ENCODE measurements around the gene CPNE7. TPM values are rescaled to one million over a fixed set of nuclear protein-coding genes. Genes with fewer than 3 reads are reported as not detected.

Gene CPNE7
- 58.3 to 85.1 TPM (median 75.3 TPM) in 5 replicates for total RNA-seq (2022; extraction: Qiagen RNA extraction)

DNA sequence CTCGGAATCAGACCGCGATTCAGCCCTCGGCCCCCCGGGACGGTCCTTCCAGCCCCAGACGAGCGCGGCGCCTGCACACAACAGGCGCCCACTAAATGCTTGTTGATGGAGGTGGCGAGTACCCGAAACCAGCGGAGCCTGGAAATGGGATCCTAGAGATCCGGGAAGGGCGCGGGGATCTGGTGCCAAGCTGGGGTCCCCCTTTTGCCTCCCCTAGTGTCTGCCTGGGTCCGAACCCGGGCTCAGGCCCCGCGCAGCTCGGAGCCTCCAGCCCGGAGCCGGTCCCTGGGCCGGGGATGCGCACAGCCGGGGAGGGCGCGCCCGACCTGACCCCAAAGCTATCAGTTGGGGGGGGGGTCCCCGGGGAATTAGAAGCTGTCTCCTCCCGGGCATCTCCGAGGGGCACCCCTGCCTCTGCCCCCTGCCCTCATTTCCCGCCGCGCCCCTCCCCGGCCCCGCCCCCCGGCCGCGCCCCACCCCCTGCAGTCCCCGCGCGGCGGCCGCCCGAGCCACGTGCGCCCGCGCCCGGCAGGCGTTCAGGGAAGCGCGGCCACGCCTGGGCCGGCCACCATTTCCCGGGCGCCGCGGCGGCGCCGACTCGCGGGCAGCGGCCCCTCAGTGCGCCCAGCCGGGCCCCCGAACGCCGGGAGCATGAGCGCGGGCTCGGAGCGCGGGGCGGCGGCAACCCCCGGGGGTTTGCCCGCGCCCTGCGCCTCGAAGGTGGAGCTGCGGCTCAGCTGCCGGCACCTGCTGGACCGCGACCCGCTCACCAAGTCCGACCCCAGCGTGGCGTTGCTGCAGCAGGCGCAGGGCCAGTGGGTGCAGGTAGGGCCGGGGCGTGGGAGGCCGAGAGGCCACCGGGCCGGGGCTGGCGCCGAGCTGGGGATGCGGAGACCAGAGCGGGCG is at the start of gene CPNE7:
TSS of gene CPNE7 (plus strand) at position 512 of the 906 bp plus-strand sequence. CDS start at position 652, 140 bp downstream.

DNA sequence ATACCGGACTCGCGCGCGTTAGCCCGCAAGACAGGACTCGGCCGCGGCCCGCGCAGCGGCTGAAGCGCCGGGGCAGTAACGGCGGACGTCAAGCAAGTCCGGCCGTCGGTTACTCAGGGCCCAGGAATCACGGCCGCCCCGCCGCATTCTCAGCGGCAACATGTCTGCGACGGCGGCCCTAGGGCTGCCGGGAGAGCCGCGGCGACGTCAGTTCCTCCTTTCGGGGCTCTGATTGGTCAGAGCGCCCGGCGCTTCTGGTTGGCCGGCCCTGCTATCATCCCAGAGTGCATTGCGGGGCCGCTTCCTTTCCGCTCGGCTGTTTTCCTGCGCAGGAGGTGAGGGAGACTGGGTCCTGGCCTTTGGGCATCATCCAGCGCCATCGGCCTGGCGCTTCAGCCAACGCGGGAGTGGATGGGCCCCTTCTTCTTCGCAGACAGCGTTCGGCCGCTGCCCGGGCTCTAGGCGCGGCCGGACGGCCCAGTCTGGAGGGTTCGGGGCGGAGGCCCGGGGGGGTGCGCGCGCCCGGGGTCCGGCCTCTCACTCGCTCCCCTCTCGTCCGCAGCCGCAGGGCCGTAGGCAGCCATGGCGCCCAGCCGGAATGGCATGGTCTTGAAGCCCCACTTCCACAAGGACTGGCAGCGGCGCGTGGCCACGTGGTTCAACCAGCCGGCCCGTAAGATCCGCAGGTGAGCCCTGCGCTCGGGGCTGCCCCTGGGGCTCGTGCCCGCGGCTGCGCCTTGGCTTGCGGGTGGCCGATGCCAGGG is 15.0 kb upstream of the CPNE7 start, which contains the start of gene RPL13:
TSS of gene RPL13 (plus strand) at position 305 of the 764 bp plus-strand sequence. CDS start at position 583, 278 bp downstream.

DNA sequence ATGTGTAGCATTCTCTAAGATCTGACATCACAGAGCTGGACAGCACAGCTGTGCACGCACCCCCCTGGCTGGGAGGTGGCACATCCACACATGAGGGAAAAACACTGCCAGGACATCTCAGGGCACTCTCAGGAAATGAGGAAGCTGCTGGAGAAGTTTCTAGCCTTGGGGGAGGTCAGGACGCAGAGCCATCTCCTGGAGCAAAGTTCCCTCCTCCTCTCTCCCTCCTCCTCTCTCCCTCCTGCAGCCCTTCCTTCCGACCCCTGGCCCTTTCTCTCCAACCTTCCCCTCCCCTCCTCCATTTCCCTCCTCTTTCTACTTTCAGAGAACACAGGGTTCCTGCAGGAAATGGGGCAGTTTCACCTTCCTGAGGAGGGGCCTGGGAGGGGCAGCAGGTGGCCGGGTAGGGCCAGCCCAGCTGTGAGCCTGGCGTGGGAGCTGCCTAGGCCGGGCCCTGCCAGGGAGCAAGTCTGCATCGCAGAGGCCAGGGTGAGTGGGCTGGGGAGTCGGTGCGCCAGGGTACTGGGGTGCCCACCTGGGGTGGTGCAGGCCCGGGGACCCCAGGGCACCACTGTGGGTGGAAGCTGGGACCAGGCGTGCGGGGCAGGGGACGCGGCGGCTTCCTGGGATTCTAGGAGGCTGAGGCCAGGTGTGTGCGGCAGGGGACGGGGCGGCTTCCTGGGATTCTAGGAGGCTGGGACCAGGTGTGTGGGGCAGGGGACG is 37.8 kb downstream of the CPNE7 start, which contains the start of gene DPEP1:
TSS of gene DPEP1 (plus strand) at position 412 of the 723 bp plus-strand sequence. CDS start 16,769 bp downstream, outside the sequence.

Other genes starting within 250 kb of the CPNE7 start
- 84.5 to 112 TPM (median 110 TPM) in 5 replicates for gene ANKRD11, start 85.2 kb upstream of the CPNE7 start, total RNA-seq (2022; extraction: Qiagen RNA extraction)
- 104 to 110 TPM (median 105 TPM) in 5 replicates for gene SPG7, start 67.4 kb upstream of the CPNE7 start, total RNA-seq (2022; extraction: Qiagen RNA extraction)
- 3,169 to 4,261 TPM (median 4,255 TPM) in 5 replicates for gene RPL13, start 15.1 kb upstream of the CPNE7 start, total RNA-seq (2022; extraction: Qiagen RNA extraction)
- 0.55 to 1.6 TPM (median 1.6 TPM) in 5 replicates for gene DPEP1, start 37.9 kb downstream of the CPNE7 start, total RNA-seq (2022; extraction: Qiagen RNA extraction)
- 91.6 to 107 TPM (median 97.3 TPM) in 5 replicates for gene CHMP1A, start 82.0 kb downstream of the CPNE7 start, total RNA-seq (2022; extraction: Qiagen RNA extraction)
- 13.2 to 18.6 TPM (median 17.5 TPM) in 5 replicates for gene SPATA33, start 82.1 kb downstream of the CPNE7 start, total RNA-seq (2022; extraction: Qiagen RNA extraction)
- 31.5 to 54.6 TPM (median 48.5 TPM) in 5 replicates for gene CDK10, start 110.9 kb downstream of the CPNE7 start, total RNA-seq (2022; extraction: Qiagen RNA extraction)
- gene SPATA2L, start 125.9 kb downstream of the CPNE7 start, total RNA-seq (2022; extraction: Qiagen RNA extraction) = 8.8 to 14.3 TPM (median 12.0 TPM) in 5 replicates
- 3.5 to 6.2 TPM (median 4.9 TPM) in 5 replicates for gene VPS9D1, start 145.1 kb downstream of the CPNE7 start, total RNA-seq (2022; extraction: Qiagen RNA extraction)
- 14.6 to 21.6 TPM (median 19.2 TPM) in 5 replicates for gene ZNF276, start 145.8 kb downstream of the CPNE7 start, total RNA-seq (2022; extraction: Qiagen RNA extraction)
- 24.5 to 38.6 TPM (median 34.4 TPM) in 5 replicates for gene FANCA, start 240.9 kb downstream of the CPNE7 start, total RNA-seq (2022; extraction: Qiagen RNA extraction)